Right renal cortex interstitium (tissue), 3 donors: Measurements from ENCODE around the gene FRRS1. TPM values are rescaled to one million over a fixed set of nuclear protein-coding genes. Genes with fewer than 3 reads are reported as not detected.
"Not testable (repeated sequence)": the region's sequence is repeated elsewhere in the genome, so short reads cannot be mapped to it uniquely, and the experiment has no call there.

Source experiments
- DNase-seq, 3 donors: peaks; one replicate each; pipeline ENCODE4 v3.0.0-alpha.2; 2013; ENCODE audit warnings: low read depth in 3 of 3, low spot score in 2 of 3
- polyA plus RNA-seq, 3 donors: library from polyadenylated mRNA; unstranded; fragments of 120-200 nt; gene quantifications; one replicate each; pipeline ENCODE4 v1.2.1, GENCODE V29; 2013; ENCODE audit not compliant: insufficient read length in 3 of 3

Gene FRRS1
- polyA plus RNA-seq, 3 donors, result 8.4 to 11.5 (median 9.0) TPM

DNA sequence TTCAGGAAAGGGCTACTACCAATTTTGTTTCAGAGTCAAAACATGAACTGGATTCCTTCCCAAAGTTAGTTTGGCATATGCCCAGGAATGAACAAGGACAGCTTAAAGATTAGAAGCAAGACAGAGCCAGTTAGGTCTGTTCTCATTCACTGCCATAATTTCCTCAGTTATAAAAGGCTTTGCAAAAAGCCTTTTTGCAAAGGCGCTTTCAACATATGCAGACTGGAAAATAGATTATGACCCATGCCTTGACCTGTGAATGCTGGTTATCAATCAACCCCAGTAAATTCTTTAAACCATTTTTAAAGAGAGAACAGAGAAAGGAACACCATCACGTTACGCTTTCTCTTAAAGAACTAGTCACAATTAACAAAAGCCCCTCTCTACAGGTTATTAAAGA lies 1.7 kb upstream of the FRRS1 start:
- DNase-seq, result no peak

DNA sequence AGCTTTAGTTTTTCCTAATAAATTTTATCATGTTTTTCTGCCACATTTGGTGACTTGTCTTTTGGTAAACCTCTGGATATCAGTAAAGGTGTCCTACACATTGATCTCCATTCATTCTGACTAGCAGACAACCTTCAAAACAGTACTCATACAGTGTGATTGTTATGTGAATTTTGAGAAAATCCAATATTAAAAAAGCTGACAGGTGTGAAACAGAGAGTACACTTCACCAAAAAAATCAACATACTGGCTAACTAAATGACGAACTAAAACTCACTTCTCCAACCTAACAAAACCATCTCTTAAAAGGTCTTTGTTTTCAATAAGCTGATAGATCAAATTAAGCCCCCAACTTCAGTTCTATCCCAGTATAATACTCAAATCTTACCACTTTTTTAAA lies 1.5 kb downstream of the FRRS1 start:
- no peak for DNase-seq

DNA sequence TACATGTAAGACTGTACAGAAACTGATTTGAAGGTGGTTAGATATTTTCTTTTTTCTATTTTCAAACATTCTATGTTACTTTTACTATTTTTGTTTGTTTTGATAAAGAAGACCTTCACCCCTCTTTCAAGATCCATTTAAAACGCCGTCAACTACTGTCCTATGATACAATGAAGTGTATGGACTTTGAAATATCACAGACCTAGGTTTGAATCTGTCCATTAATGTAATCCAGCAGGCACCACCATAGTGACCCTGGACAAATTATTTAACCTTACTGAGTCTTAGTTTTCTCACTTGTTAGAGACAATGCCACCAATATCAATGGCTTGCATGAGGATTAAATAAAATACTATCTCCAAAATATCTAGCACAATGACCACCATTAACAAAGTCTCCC lies 2.0 kb downstream of the FRRS1 start:
- DNase-seq, result no peak

DNA sequence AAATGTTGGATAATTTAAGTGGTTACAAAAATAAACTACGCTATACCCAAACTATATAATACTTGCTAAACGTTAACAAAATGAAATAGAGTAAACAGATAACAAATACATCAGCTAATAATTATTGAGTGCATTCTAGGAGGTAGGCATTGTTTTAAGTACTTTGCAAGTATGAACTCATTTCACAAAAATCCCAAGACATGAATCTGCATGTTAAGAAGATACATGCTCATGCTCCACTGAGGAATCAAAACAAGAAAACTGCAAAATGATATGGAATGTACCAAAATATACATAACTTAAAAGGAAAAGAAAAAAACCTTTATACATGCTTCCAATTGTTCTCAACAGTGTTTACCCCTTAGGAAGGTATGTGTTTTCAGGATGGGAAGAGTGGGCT lies 2.5 kb downstream of the FRRS1 start:
- DNase-seq, result no peak

DNA sequence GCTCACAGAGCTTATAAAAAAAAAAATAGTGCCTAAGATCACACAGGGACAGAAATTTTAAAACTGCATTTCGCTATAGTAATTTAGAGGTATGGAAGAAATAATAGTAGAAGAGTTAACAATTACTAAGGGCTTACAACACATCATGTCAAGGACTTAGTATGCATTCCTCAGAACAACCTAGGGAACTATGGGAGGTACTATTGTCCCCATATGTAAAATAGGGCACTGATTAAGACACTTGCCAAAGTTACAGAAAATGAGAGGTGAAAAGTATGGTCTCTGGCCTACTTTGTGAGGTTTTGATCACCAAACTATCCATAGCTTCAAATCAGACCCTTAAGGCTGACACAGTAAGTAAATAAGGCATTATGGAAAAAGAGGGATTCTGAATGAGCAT lies 4.7 kb downstream of the FRRS1 start:
- DNase-seq, result no peak

DNA sequence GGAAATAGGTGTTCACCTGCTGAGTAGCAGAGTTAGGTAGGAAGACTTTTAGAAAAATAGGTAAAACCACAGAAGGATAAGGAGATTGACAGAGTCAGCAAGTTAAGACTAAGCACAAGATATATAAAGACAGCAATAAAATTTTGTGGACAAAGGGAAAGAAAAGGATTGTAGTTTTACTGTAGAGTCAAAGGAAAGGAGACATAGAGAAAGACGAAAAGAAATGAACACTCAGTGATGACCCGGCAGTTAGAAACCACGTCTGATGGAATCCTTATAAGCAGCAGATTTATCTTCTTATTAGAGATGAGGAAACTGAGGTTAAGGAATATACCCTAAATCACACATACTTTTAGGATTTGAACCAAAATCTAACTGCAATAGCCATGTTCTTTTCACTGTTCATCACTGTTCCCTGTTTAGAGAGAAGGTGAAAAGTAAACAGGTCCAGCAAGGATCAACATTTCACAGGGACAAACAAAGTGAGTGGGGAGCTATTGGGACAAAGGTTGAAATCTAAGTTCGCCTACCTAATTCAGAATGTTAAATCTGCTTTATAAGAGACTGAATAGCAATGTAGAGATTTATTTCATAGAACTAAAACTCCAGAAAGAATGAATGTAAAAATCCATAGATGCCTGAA lies 6.8 kb downstream of the FRRS1 start:
- no peak for DNase-seq

DNA sequence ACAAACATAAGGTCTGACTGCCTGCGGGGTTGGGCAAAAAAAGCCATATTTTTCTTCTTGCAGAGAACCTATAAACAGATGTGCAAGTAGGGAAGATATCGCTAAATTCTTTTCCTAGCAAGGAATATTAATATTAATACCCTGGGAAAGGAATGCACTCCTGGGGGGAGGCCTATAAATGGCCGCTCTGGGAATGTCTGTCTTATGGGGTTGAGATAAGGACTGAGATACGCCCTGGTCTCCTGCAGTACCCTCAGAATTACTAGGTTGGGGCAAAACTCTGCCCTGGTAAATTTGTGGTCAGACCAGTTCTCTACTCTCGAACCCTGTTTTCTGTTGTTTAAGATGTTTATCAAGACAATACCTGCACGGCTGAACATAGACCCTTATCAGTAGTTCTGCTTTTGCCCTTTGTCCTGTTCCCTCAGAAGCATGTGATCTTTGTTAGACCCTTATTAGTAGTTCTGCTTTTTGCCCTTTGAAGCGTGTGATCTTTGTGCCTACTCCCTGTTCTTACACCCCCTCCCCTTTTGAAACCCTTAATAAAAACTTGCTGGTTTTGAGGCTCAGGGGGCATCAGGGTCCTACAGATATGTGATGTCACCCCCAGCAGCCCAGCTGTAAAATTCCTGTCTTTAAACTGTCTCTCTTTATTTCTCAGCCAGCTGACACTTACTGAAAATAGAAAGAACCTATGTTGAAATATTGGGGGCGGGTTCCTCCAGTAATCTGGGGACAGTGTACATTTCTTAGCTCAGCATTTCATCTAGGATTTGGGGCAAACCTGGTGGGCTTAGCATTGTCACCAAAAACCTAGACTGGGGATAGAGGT lies 7.5 kb downstream of the FRRS1 start:
- not testable (repeated sequence) for DNase-seq

DNA sequence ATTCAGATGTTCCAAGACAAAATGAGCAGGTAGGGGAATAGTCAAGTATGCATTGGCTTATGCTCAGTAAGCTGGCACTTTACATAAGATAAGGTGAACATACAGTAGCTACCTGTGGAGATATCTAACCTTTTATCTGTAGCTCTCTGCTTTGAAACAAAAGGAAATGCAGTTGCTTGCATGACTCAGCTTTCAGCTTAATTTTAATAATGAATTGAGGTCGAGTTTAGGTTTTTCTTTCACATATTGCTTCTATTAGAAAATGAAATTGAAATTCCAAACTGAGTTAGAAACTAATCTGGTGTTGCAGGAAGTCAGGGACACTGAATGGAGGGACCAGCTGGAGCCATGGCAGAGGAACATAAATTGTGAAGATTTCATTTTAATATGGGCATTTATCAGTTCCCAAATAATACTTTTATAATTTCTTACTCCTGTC lies 8.3 kb downstream of the FRRS1 start:
- DNase-seq, result no peak

DNA sequence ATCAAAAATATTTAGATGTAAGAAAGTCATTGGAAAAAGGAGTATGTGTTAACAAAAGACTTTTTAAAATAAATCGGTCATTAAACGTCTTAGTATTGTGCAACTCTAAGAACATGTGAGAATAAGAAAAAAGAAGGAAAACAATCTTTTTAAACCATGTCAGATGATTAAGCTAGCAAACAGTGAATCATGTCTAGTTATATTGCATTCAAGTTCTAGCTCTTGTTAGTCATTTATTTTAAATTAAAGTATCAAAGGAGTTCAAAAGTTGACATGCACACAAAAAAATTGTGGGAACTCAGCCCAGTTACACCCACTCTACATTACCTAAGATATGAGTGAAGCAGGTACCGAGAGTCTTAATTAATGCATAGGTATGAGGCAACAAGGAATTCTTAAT lies 9.8 kb downstream of the FRRS1 start:
- no peak for DNase-seq

DNA sequence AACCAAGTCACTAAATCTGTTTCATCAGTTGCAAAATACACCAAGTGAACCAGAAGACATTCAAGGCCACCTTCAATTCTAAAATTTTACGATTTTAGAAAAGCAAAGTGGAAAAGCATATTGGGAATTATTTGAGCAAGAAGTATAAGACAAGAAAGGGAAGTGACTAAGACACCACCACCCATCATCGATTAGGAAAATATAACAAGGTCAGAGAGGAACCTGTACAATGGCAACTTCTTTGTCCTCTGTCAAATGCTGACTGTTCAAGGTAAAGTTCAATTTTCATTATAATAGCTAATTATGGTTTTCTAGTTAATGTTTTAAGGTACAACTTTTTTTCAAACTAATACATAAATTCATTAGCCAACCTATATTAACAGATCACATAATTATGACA lies 10.8 kb downstream of the FRRS1 start:
- no peak for DNase-seq

DNA sequence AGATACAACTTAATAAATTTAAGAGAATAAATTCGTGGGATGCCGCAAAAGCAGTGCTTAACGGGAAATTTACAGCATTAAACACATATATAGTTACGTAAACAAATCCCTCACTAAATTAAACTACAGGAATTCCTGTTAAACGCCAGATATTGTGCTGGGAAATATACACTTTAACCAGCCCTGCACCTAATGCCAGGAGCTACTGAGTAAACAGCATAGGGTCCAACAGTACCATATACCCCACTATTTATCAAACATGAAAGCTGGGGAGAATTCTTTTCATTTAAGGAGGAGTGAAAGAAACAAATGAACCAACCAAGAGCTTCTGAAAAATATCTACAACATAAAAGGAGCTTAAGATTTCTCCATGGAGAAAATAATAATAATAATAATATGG lies 11.7 kb downstream of the FRRS1 start:
- DNase-seq, result no peak

DNA sequence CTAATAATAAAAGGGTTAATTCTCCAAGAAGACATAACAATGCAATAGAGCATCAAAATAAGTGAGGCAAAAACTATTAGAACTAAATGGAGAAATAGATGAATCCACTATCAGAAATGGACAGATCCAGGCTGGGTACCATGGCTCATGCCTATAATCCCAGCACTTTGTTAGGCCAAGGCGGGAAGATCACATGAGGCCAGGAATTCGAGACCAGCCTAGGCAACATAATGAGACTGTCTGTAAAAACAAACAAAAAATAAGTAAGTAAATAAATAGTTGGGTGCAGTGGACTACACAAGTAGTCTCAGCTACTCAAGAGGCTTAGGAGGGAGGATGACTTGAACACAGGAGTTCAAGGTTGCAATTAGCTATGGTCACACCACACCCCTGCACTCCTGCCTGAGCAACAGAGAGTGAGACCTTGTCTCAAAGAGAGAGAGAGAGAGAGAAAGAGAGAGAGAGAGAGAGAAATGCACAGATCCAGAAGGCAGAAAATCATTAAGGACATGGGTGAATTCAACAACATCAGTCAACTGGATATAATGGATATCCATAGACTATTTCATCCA lies 12.3 kb downstream of the FRRS1 start:
- DNase-seq, result no peak

DNA sequence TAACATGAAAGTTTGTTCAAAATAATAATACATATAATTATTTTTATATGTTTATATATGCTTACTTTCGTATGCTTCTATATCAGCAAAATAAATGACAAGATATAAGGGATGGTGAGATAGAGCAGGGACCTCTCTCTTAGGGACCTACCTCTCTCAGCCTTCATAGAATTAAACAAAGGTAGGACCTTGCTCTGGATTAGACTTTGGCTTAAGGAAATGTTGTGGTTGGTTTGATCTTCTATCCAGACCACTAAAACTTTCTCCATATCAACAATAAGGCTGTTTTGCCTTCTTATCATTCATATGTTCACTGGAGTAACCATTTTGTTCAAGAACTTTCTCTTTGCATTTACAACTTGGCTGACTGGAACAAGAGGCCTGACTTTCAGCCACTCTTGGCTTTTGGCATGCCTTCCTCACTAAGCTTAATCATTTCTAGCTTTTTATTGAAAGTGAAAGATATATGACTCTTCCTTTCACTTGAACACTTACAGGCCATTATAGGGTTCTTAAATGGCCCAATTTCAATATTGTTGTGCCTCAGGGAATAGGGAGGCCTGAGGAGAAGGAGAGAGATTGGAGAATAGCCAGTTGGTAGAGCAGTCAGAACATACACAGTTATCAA lies 14.4 kb downstream of the FRRS1 start:
- no peak for DNase-seq

DNA sequence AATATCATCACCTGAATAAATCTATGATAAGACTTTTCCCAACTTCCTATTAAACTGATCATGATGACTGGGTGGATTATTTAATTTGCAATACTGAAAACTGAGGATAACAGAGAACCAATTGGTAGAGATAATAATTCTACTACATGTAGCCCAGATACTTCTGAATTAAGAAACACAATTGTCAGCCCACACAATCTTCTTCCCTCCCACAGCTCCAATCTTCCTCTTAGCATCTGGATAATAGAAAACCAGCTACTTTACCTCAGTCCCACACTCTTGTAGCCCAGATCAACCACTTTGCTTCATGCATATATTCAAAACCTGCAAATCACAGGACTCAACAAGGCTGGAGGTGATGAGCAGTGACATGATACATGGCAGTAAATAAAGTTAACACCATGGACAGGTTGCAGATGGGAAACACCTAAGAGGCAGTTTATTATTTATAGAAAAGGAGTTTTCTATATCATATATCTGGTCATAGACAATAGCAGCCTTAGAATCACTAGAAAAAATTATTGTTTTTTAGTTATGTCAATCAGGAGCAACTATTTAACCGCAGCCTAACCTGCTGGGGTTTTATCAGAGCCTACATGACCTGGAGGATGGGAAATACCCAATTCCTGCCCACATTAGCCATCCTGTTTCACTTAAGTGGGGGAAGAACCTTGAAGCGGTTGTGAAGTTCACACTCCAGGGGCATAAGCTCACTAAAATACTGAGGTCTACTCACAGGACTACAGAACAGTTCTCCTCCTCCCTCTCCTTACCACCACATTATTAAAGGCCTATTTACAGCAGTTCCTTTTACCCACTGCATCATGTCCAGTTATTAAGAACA lies 16.7 kb downstream of the FRRS1 start:
- DNase-seq, result no peak

DNA sequence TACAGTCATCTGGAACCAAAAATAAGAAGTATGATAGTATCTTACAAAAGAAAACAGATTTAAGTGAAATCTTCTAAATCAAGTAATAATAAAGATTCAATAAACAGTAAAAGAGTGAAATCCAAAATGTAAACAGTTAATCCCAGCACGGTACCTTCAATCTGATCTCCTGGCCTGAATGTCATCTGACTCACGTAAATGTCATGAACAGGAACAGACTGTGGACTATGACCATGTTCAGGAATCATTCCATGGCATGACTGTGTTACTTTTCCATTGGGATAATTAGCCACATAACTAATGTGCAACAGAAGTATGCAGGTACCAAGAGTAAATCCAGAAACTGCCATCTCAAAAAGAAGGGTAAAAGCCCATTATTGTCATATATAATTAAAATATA lies 18.0 kb downstream of the FRRS1 start:
- no peak for DNase-seq

DNA sequence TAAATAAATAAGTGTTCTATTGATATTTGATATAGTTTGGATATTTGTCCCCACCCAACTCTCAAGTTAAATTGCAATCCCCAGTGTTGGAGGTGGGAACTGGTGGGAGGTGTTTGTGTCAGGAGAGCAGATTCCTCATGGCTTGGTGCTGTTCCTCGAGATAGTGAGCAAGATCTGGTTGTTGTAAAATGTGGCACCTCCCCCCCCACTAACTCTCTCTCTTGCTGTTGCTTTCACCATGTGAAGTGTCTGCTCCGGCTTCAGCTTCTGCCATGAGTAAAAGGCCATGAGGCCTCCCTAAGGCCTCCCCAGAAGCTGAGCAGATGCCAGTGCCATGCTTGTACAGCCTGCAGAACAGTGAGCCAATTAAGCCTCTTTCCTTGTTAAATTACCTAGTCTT lies 20.8 kb downstream of the FRRS1 start:
- no peak for DNase-seq

DNA sequence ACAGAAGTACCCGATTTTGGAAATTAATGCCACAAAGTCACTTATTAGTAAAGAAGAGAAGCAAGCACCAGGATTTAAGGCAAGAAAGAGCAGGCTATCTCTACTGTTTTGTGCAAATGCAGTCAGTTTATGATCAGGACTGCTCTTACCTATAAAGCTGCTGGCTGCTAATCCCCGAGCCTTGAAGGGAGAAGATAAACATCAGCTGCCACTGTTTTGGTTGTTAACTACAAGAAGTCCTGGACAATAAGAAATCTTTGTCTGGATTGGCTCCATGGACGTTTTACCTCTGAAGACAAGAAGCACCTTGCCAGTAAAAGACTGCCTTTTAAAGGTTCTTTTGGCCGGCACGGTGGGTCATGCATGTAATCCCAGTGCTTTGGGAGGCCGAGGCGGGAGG lies 21.4 kb downstream of the FRRS1 start:
- no peak for DNase-seq

DNA sequence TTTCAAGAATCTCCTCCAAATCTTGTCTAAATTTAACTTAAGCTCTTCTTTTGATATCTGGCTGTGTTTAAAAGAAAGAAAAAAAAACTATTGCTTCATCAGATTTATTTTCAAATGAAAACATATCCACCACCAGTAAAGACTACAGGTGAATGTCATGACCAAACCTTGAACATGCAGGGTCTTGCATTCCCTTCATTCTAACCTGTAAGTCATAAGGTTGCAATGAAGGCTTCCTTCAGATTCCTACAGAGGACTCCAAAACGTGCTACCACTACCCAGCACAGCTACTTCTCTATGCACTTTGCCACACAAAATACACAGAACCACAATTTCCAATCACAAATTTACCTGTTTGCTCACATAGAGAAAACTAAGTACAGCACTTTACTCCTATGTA lies 26.3 kb downstream of the FRRS1 start:
- DNase-seq, result no peak

DNA sequence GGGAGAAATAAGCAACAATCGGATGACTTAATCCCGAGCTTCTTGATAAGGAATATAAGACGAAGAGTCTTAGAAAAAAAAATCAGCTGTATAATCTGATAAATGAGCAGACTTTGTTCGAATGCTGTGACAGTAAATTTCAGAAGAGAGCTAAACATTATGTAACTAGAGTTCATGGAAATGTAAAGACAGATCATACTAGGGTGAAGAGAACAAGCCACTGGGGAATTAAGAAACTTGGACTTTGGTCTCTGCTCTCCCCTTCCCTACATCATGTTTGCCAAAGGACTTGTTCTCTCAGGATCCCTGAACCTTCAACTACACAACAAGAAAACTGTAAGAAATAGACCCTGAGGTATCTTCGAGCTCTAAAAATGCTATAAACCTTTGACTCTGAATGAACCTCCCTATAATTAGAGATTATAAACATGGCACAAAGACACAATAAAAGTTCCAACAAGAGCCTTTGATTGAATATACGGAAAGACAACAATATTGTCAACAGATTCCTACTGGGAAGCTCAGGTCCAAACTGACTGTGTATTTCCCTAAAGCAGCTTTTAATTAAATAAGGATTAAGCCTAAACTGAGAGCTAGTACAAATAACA lies 27.5 kb downstream of the FRRS1 start:
- no peak for DNase-seq

DNA sequence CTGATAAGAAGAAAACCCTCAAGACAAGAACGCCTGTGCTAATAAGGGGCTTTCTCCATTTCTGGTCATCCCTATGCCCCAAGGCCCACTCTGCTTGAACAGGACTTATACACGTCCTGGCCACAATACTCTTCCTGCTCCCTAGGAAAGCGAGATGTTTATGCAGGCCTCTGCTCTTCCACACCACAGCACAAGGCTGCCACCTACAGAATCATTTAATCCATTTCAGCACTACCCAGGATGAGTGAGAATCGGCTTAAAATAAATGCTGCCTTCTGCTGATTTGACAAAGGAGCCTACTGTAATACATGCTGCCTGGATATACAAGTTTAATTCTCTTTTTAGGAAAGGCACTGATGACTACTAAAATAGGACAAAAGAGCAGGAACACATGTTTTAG lies 29.4 kb downstream of the FRRS1 start:
- no peak for DNase-seq
